Natural killer cell treated with Interleukin-12 subunit alpha and Interleukin-12 subunit beta and Interleukin-15 and Interleukin-18, amount 100 ng/mL, for 72 hours (primary cell): ENCODE measurements around the gene TRIM33. TPM values are rescaled to one million over a fixed set of nuclear protein-coding genes. Genes with fewer than 3 reads are reported as not detected.
A peak's percentile ranks its signal among the peaks of the same experiment; 100 is the strongest.

ENCODE experiments used
- ATAC-seq, 2 donors: fragments of 150-1000 bp; cut with Tn5 transposase in 1 of 2; sonication (Bioruptor Pico), chemical (Tn5 transposase) in 1 of 2; 2 replicates each; pipeline ENCODE4 v1.10.0; 2021
- DNase-seq: peaks from one replicate; pipeline ENCODE4 v3.0.0; 2022; ENCODE audit warnings: low spot score
- H3K27ac Mint-ChIP-seq, 2 donors: 1 replicate in 1 of 2; 2 replicates in 1 of 2; pipeline ENCODE4 v1.8.0; 2022; ENCODE audit warnings: mixed read lengths in 2 of 2, mild to moderate bottlenecking in 1 of 2, moderate library complexity in 1 of 2
- H3K27me3 Mint-ChIP-seq, 2 donors: 1 replicate in 1 of 2; 2 replicates in 1 of 2; pipeline ENCODE4 v1.8.0; 2022; ENCODE audit warnings: mixed read lengths in 2 of 2
- H3K36me3 Mint-ChIP-seq: one replicate; pipeline ENCODE4 v1.8.0; 2022; ENCODE audit warnings: mixed read lengths
- H3K4me1 Mint-ChIP-seq, 2 donors: 1 replicate in 1 of 2; 2 replicates in 1 of 2; pipeline ENCODE4 v1.8.0; 2022; ENCODE audit warnings: low read depth in 2 of 2, mixed read lengths in 2 of 2, mild to moderate bottlenecking in 1 of 2
- H3K4me3 Mint-ChIP-seq: one replicate; pipeline ENCODE4 v1.8.0; 2022; ENCODE audit warnings: mixed read lengths
- H3K9me3 Mint-ChIP-seq: 2 replicates; pipeline ENCODE4 v1.8.0; 2022; ENCODE audit warnings: mixed read lengths
- total RNA-seq, 2 donors: library from RNA; stranded (reverse); gene quantifications; one replicate each; pipeline ENCODE4 v1.2.3, GENCODE V29; 2022

TRIM33 gene
- 10 to 100 TPM; 48.1 to 55.7 TPM for total RNA-seq

- ATAC-seq = peak; percentile 91 to 94
- DNase-seq = peak; percentile 95
- H3K9me3 Mint-ChIP-seq = no peaks in the 10 kb centered on the region
- peaks cover 43 to 46% of the 10 kb centered on the region in 2 donors for H3K4me1 Mint-ChIP-seq
- H3K27me3 Mint-ChIP-seq = peaks cover 0 to 2% of the 10 kb centered on the region in 2 donors
- peak within 1 kb of the TSS; percentile 96 for H3K4me3 Mint-ChIP-seq
- peaks cover 13% of the 10 kb centered on the region for H3K36me3 Mint-ChIP-seq
- peak within 1 kb of the TSS; percentile 99 to 100 for H3K27ac Mint-ChIP-seq
Measured at GRCh38 chr1:114511032-114511785, at the start of gene TRIM33. TRIM33 (minus strand) TSS chr1:114511203; CDS start chr1:114511076, 127 bp downstream.

DNA sequence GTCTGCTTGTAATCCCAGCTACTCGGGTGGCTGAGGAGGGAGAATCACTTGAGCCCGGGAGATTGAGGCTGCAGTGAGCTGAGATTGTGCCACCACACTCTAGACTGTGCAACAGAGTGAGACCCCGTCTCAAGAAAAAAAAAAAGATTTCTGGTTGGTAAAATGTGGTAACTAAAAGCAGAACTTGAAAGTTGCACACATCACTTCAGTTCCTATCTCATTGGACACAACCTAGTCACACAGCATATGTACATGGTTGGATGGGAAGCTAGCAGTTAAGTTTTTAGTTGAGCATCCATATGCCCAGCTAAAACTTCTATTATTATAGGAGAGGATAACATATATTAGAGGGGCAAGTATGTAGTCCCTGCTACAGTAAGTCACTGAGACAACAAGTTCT is 48.4 kb upstream of the TRIM33 start:
- H3K4me3 Mint-ChIP-seq = no peak overlapping the region
- no peaks in the 10 kb centered on the region for H3K27me3 Mint-ChIP-seq
- H3K9me3 Mint-ChIP-seq = no peaks in the 10 kb centered on the region
- no peaks in the 10 kb centered on the region for H3K4me1 Mint-ChIP-seq
- DNase-seq (no peak), ATAC-seq (no peak)
- no peaks in the 10 kb centered on the region for H3K36me3 Mint-ChIP-seq
- H3K27ac Mint-ChIP-seq = no peak overlapping the region

DNA sequence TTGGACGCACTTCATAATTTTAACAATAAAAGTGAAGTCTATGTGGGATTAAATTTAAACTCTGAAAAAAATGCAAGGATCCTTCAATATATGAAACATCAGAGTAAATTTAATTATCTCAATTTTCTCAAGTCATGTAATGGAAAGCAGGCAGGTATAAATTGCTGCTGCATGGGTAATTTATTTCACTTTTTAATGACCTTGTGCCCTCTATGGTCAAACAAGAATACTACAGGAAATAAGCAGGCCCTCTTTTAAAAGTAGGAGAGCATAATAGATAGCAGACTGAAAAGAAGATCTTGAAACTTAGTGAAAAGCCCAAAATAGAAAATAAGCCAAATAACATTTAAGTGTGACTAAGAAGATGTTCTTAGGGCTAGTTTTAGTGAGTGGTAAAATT is 47.5 kb upstream of the TRIM33 start:
- H3K9me3 Mint-ChIP-seq = no peaks in the 10 kb centered on the region
- no peaks in the 10 kb centered on the region for H3K4me1 Mint-ChIP-seq
- no peaks in the 10 kb centered on the region for H3K36me3 Mint-ChIP-seq
- no peak overlapping the region for H3K4me3 Mint-ChIP-seq
- H3K27me3 Mint-ChIP-seq = no peaks in the 10 kb centered on the region
- no peak for ATAC-seq
- no peak overlapping the region for H3K27ac Mint-ChIP-seq
- no peak for DNase-seq

GRCh38 chr1:114554577-114554976 is 43.6 kb upstream of the TRIM33 start:
- Mint-ChIP-seq H3K4me3 (no peak overlapping the region), H3K36me3 (no peaks in the 10 kb centered on the region), H3K27me3 (peaks cover 0 to 2% of the 10 kb centered on the region in 2 donors), H3K27ac (no peak overlapping the region), H3K9me3 (no peaks in the 10 kb centered on the region), H3K4me1 (no peaks in the 10 kb centered on the region)
- ATAC-seq (no peak), DNase-seq (no peak)

GRCh38 chr1:114552106-114552639 is 41.2 kb upstream of the TRIM33 start:
- no peak overlapping the region for H3K4me3 Mint-ChIP-seq
- no peaks in the 10 kb centered on the region for H3K36me3 Mint-ChIP-seq
- ATAC-seq (no peak), DNase-seq (no peak)
- no peaks in the 10 kb centered on the region for H3K4me1 Mint-ChIP-seq
- H3K27ac Mint-ChIP-seq = no peak overlapping the region
- no peaks in the 10 kb centered on the region for H3K9me3 Mint-ChIP-seq
- H3K27me3 Mint-ChIP-seq = peaks cover 0 to 5% of the 10 kb centered on the region in 2 donors

- Mint-ChIP-seq H3K9me3 (no peaks in the 10 kb centered on the region), H3K36me3 (no peaks in the 10 kb centered on the region), H3K4me3 (no peak overlapping the region), H3K27me3 (peaks cover 0 to 5% of the 10 kb centered on the region in 2 donors), H3K27ac (no peak overlapping the region), H3K4me1 (no peaks in the 10 kb centered on the region)
- ATAC-seq (no peak), DNase-seq (no peak)
Measured at GRCh38 chr1:114551400-114551799, 40.4 kb upstream of the TRIM33 start.

DNA sequence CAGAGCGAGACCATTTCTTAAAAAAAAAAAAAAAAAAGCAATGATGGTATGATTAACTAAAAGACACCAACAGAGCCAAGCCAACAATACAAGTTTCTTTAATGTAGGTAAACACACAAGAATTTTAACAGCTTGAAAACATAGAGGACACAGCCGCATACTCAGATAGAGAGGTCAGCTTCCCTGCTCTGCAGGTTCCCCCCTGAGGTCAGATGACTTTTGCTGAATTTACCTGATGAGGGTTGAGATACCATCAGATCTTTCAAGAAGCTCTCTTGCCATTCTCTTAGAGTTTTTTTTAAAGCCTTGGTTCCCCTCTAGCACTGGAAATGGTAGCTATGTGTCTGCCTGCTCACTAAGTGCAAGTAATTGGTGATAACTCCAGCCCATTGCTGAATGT is 39.3 kb upstream of the TRIM33 start:
- Mint-ChIP-seq H3K36me3 (no peaks in the 10 kb centered on the region), H3K9me3 (no peaks in the 10 kb centered on the region), H3K4me1 (no peaks in the 10 kb centered on the region), H3K27ac (no peak overlapping the region), H3K4me3 (no peak overlapping the region), H3K27me3 (peaks cover 0 to 5% of the 10 kb centered on the region in 2 donors)
- DNase-seq (no peak), ATAC-seq (no peak)

GRCh38 chr1:114549137-114549536 is 38.1 kb upstream of the TRIM33 start:
- no peak for ATAC-seq
- H3K36me3 Mint-ChIP-seq = no peaks in the 10 kb centered on the region
- H3K4me1 Mint-ChIP-seq = no peaks in the 10 kb centered on the region
- peaks cover 7% of the 10 kb centered on the region in 2 donors for H3K27me3 Mint-ChIP-seq
- DNase-seq = no peak
- no peaks in the 10 kb centered on the region for H3K9me3 Mint-ChIP-seq
- no peak overlapping the region for H3K4me3 Mint-ChIP-seq
- no peak overlapping the region for H3K27ac Mint-ChIP-seq

DNA sequence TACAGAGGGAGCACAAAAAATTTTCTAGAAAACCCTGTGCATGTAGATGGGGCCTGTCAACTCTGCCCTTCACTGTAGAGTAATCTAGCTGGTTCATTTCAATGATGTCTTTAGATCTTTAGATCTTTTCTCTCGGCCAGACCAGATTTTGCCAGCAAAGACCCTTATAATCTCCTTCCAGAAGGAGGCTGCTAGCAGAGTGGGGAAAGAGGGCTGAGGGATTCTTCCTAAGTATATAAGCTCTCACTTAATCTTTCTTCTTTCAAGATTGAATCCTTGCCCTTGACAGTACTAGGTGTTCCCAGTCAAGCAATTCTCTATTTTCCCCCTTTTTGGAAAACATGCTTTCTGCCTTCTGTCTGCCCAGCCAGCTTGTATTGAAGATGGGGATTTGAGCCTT is 36.1 kb upstream of the TRIM33 start:
- Mint-ChIP-seq H3K4me3 (no peak overlapping the region), H3K9me3 (no peaks in the 10 kb centered on the region), H3K27me3 (peaks cover 7 to 8% of the 10 kb centered on the region in 2 donors), H3K27ac (no peak overlapping the region), H3K36me3 (no peaks in the 10 kb centered on the region), H3K4me1 (no peaks in the 10 kb centered on the region)
- DNase-seq = no peak
- ATAC-seq = no peak

- Mint-ChIP-seq H3K4me1 (no peaks in the 10 kb centered on the region), H3K36me3 (no peaks in the 10 kb centered on the region)
Measured at GRCh38 chr1:114545796-114546195, 34.8 kb upstream of the TRIM33 start.

DNA sequence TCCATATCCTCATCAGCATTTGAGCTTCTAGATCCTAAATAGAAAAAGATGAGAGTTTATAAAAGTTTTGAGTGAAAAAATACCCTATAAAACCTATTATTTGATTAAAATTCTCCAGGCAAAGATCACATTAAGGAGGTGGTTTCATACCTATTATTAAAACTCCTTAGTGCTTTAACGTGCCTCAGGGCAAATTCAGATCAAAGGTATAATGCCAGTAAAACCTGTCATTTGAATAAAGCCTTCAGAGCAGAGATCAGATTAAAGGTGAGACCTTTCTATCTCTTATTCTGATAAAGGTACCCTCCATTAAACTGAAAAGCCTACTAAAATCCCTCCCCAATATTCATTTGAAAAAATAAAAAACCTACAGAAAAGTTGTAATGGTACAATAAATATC is 34.3 kb upstream of the TRIM33 start:
- Mint-ChIP-seq H3K27ac (no peak overlapping the region), H3K36me3 (no peaks in the 10 kb centered on the region), H3K27me3 (peaks cover 6 to 13% of the 10 kb centered on the region in 2 donors), H3K9me3 (no peaks in the 10 kb centered on the region), H3K4me1 (no peaks in the 10 kb centered on the region), H3K4me3 (no peak overlapping the region)
- ATAC-seq = no peak
- DNase-seq = no peak

More at GRCh38 chr1:114545796-114546195, 34.8 kb upstream of the TRIM33 start:
- ATAC-seq (no peak), DNase-seq (no peak)
- no peaks in the 10 kb centered on the region for H3K9me3 Mint-ChIP-seq
- no peak overlapping the region for H3K4me3 Mint-ChIP-seq
- H3K27ac Mint-ChIP-seq = no peak overlapping the region
- H3K27me3 Mint-ChIP-seq = peaks cover 6 to 8% of the 10 kb centered on the region in 2 donors

DNA sequence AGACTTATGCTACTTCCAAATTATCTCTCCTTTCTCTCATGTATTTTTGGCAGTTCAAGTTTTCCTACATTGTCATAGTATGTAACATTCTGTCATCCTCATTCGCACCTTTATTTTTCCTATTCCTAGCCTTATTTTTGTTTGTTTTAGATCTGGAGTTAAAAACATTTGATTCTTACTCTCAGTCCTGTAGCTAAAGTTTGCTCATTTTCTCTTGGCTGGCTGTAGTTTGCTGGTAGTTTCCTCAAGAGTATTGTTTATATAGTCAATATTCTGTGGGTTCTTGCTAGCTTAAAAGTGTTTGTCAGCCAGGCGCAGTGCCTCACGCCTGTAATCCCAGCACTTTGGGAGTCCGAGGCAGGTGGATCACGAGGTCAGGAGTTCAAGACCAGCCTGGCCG is 29.8 kb upstream of the TRIM33 start:
- peaks cover 3 to 13% of the 10 kb centered on the region in 2 donors for H3K27me3 Mint-ChIP-seq
- no peak for ATAC-seq
- H3K4me3 Mint-ChIP-seq = no peak overlapping the region
- no peaks in the 10 kb centered on the region for H3K9me3 Mint-ChIP-seq
- H3K4me1 Mint-ChIP-seq = no peaks in the 10 kb centered on the region
- no peaks in the 10 kb centered on the region for H3K36me3 Mint-ChIP-seq
- no peak for DNase-seq
- H3K27ac Mint-ChIP-seq = no peak overlapping the region

- ATAC-seq (no peak), DNase-seq (no peak)
- no peak overlapping the region for H3K4me3 Mint-ChIP-seq
- no peaks in the 10 kb centered on the region for H3K4me1 Mint-ChIP-seq
- H3K27me3 Mint-ChIP-seq = peaks cover 3 to 13% of the 10 kb centered on the region in 2 donors
- H3K27ac Mint-ChIP-seq = no peak overlapping the region
- H3K9me3 Mint-ChIP-seq = no peaks in the 10 kb centered on the region
- H3K36me3 Mint-ChIP-seq = no peaks in the 10 kb centered on the region
Measured at GRCh38 chr1:114540272-114540671, 29.3 kb upstream of the TRIM33 start.

GRCh38 chr1:114536043-114536442 is 25.0 kb upstream of the TRIM33 start:
- Mint-ChIP-seq H3K27ac (no peak overlapping the region), H3K4me3 (no peak overlapping the region), H3K36me3 (no peaks in the 10 kb centered on the region), H3K9me3 (no peaks in the 10 kb centered on the region), H3K27me3 (peaks cover 0 to 6% of the 10 kb centered on the region in 2 donors), H3K4me1 (no peaks in the 10 kb centered on the region)
- no peak for ATAC-seq
- DNase-seq = no peak
